GM23248 (cell line): ENCODE data around the gene FAM217B.

Experiments
- EZH2 ChIP-seq: fragments of 200-600 bp; sonication (generic); IDR thresholded peaks from 2 replicates; pipeline ENCODE4 v1.6.1; 2018; ENCODE audit warnings: antibody characterized with exemption, mild to moderate bottlenecking; ENCODE audit not compliant: insufficient read depth, poor library complexity, severe bottlenecking
- EZH2phosphoT487 ChIP-seq: fragments of 200-600 bp; sonication (generic); IDR thresholded peaks from 2 replicates; pipeline ENCODE4 v1.6.1; 2018; ENCODE audit warnings: antibody characterized with exemption, moderate library complexity, mild to moderate bottlenecking, low read depth; ENCODE audit not compliant: insufficient read depth

GRCh38 chr20:59936409-59936808 is 3.8 kb upstream of the FAM217B start:
- no peak for TF ChIP-seq EZH2phosphoT487
- TF ChIP-seq EZH2, result no peak
